NT2/D1 (cell line): ENCODE results near the gene BATF3.

Source experiments
- SUZ12 ChIP-seq: IDR thresholded peaks from 2 replicates; pipeline ENCODE4 v1.6.1; 2011; ENCODE audit not compliant: insufficient read length, insufficient read depth; ENCODE audit errors: extremely low read depth
- ZNF274 ChIP-seq: IDR thresholded peaks from 2 replicates; pipeline ENCODE4 v1.6.1; 2011; ENCODE audit warnings: mild to moderate bottlenecking, low read depth, low read length

GRCh38 chr1:212745303-212745702, 45.7 kb upstream of the BATF3 start:
- TF ChIP-seq SUZ12 (no peak), ZNF274 (no peak)
